CMK (cell line): ENCODE data around the gene PSPC1.

Experiments used
- DNase-seq: peaks from one replicate; pipeline ENCODE4 v3.0.0-alpha.2; 2010; ENCODE audit warnings: low read depth

PSPC1 gene

DNA sequence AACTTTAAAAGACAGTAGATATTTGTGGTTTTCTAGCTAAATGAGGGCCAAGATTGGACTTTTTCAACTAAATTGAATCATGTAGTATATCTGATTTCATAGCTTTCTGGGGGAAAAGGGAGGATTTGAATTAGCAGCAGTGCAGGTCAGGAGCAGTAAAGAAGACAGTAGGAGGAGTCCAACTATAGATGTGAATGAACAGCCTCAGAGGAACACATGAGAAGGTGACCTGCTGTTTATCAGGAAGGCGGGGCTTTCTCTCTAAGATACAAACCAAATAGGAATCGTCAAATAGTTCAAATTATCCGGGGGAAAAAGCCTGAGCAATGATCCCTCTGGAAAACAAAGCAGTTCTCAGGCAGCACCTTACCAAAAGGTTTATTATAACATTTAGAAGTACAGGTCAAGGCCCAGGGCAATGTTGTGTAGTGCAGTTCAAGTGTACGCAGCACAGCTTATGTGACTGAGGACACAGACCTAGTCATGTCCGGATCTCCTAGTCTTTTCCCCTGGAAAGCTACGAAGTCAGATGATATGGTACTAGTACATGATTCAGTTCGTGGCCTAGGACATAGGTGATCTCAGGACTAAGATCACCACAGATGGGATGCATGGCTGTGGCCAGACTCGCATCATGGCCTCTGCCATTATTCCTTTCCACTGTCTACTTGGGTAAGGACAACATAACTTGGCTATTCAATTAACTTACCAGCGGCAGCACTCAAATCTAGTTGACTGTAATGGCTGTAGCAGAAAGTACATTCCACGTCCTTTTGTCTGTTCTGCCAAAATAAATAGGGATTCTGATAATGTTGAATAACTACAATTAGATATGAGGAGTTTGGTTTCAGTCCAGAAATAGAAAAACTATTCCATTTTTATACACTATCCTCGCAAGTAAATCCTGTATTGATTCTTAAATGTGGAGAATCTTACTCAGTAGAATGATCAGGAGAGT is 109.0 kb downstream of the PSPC1 start:
- DNase-seq, result no peak

DNA sequence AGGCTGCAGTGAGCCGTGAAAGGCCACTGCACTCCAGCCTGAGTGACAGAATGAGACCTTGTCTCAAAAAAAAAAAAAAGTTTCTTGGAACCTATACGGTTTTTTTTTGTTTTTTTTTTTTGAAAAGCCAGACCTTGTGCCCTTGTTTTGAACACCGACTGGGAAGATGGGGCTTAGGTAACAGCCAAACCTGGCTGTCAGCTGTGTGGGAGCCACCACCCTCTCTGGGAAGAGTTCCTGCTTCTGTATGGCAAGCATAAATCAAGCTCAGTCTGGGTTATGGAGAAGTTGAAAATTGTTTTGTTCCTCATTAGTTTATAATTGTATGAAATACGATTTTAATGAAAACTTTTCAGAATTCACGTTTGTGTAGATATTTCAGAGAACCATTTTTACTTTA is 109.8 kb downstream of the PSPC1 start:
- no peak for DNase-seq

DNA sequence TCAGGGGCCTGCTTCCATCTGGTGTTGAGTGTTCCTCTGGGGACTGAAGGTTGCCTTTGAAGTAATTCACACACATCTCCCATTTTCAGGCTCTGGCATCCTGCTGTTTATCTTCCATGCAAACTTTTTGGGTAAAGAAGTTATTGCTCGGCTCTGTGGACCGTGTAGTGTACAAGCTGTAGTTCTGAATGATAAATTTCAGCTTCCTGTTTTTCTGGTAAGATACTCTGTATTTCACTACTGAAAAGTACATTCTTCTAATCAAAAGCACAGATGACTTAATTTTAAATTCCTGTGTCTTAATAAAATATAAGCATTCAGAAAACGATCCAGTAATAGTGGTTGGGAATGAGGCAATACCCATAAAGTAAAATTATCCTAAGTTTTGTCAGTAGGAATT is 112.6 kb downstream of the PSPC1 start:
- no peak for DNase-seq

DNA sequence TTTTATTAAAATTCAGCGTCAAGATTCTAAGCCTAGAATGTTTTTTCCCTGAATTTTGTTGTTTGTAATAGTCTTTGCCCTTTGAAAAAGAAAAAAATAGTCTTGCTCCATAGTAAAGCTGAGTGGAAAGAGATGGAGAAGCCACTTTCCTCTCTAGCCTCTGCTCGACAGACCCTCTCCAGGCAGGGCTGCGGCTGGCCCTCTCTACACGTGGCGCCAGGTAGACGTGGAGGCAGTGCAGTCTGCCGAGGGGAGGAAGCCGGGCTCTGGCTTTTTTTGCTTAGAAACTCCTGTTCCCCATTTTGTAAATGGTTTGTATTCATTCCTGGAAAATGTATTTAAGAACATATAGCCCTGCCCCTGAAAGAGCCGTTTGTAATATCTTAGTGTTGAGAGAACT is 114.0 kb downstream of the PSPC1 start:
- DNase-seq, result no peak

DNA sequence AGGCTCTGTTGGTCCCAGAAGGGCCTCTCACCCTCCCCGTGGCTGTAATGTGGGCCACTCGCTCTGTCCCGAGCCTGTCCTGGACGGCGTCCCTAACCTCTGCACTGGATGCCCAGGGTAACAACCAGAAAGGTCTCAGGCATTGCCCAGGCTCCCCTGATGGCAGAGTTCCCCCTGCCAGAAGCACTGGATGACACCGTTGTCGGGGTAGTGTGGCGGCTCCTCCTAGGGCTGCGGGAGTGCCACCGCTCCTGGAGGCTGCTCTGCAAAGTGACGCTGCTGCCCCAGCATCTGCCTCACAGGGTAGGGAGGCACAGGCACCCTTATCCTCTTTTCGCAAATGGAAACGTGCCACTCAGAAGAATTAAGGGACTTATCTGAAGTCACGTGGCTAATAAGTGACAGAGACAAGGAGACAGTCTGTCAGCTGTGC is 117.3 kb downstream of the PSPC1 start:
- no peak for DNase-seq

DNA sequence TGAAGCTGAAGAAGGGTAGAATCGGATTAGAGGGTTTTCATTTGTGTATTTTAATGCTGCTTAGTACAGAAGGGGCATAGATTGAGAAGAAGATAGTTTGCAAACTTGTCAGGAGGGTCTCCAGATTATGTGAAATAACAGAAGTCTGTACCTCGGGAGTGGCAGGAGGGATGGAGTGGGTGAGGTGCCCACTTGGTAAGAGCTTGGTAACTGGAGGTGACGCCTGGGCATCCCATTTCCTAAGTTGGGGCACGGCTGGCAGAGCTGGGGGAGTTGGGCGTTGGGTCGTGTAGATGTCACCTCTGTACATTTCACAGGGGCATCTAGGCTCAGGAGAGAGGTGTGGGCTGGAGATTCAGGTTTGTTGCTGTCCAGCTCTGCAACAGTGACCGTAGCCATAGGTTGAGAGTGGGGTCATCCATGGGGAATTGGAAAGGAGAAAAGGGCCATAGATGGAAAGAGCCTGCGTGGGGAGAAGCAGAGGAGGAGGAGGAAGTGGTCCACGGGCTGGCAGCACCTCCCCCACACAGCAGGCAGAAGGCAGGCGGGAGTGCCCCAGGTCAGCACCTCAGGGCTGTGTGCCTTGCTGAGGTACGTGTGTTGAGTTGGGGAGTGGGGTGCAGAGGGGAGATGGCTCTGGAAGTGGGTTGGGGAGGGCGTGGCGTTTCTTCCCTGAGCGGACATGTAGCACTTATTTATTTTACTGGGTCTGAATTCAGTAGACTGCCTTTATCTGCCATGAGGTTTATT is 118.1 kb downstream of the PSPC1 start:
- no peak for DNase-seq

DNA sequence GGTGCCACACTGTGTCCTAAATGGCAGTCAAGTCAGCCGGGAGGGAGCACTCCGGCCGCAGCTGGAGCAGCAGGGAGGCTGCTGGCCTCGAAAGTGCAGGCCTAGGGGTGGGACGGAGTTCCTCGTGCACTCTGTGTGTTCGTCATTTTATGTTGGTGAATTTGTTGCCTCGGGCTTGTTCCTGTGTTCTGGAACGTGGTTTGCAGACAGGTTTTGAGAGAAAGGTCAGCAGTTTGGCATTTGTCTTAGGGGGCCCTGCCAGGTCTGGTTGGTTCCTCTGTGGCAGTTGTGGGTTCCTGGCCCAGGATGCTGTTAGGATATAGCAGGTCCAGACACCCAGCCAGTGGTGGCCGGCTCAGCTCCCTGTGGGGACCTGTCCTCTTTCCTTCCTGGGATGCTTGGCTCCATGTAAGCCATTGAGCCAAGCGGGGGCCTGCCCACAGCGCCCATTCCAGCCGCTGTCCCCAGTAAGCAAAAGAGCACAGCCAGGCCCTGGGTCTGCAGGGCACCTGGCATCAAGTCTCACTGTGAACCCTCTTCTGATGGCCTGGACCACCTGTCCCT is 119.2 kb downstream of the PSPC1 start:
- no peak for DNase-seq

DNA sequence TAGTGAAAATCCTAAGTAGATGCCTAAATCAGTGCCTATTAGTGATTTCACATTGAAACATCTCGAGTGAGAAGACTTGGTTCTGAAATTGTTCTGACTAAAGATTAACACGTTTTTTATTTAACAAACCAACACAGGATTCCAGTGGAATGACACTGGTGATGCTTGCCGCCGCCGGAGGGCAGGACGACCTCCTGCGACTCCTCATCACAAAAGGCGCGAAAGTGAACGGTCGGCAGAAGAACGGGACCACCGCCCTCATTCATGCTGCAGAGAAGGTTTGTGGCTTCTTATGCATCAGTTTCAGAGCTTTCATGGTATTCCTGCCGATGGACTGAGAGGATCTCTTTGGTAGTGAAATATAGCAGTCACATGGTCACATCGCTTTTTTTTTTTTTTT is 121.2 kb downstream of the PSPC1 start:
- DNase-seq, result no peak

DNA sequence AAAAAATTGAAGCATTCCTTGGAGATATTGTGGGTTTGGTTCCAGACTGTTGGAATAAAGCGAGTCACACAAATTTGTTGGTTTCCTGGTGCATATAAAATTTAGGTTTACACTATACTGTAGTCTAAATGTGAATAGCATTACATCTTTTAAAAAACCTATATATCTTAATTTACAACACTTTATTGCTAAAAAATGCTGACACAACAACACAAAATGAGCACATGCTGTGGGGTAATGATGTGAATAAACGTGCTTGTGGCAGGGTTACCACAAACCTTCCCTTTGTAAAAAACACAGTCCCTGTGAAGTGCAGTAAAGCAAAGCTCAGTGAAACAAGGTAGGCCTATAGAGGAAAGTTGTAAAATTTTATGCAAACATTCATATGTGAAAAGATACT is 121.6 kb downstream of the PSPC1 start:
- no peak for DNase-seq

DNA sequence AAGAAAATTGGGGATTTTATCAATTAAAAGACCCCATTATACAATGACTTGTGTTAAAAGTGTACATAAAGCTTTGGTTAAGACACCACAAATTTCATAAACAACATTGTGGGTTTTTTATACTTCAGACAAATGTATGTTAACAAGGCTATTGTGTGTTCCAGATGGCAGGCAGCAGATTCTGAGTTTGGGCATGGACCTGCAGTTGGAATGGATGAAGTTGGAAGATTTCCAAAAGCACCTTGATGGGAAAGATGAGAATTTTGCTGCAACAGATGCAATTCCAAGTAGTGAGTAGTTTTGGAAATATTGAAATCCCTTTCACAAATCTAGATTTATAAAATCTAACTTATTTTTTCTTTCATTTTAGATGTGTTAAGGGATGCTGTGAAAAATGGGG is 123.9 kb downstream of the PSPC1 start:
- DNase-seq, result no peak

DNA sequence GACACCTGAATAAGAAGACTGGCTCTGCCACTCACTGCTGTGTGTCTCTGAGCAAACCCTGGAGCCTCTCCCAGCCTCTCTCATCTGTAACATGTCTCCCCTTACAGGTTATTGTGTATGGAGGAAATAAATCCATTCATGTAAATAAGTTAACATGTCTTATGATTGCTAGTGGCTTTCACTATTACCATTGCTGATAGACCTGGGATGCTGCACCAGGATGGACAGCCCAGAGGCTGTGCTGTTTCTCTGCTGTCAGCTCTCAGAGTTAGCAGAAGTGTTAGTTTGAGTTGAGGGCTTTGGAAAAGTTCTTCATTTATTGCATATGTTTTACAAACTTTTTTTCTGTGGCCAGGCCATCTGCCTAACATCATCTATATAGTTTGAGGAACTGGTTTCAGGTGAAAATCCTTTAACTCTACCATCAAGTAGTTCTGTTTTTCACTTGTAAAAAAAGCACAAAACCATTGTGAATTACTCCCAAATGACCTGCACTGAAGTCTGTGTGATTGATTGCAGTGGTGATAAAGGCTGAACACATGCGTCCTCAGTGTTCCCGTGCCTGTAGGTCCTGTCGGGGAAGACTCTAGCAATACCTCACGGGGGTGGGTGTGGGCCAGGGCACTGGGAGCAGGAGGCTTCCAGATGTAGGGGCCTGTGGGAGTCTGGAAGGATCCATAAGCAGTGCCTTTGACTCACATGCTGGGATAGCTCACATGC is 124.7 kb downstream of the PSPC1 start:
- no peak for DNase-seq
